ENCODE measurements around the gene GALNT10. TPM values are rescaled to one million over a fixed set of nuclear protein-coding genes. Genes with fewer than 3 reads are reported as not detected.
A peak's percentile ranks its signal among the peaks of the same experiment; 100 is the strongest.

GALNT10 gene
- total and polyA plus RNA-seq, 9 of the 15 experiments (the other 6 are each of a cell fraction or from before 2014, with no cell fraction given): 4.6 to 37.1 (median 13.3) TPM

DNA sequence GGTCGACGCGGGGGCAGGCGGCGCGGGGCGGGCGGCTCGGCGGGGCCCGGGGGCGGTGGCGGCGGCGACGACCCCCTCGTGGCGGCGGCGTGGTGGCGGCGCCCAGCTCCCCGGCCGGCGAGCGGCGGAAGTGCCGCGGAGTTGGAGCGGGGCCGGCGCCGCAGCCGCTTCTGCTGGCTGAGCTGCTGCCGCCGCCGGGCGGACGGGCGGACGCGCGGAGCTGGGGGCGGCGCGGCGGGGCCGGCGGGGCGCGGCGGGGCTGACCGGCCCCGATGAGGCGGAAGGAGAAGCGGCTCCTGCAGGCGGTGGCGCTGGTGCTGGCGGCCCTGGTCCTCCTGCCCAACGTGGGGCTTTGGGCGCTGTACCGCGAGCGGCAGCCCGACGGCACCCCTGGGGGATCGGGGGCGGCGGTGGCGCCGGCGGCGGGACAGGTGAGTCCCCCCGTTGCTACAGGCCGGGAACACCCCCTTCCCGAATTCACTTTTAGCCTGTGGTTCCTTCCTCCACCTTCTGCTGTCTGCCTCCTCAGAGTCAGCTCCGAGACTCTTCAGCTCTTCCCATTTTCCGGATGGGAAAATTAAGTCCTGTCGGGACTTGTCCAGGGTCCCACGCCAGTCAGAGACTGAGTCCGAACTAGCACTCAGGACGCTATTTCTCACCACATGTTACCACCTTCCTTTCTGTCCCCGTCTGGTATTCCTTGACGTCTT is at the start of gene GALNT10 (continued):
- TF ChIP-seq FOS (IDR thresholded peaks at IDR 0.05; ENCODE audit: extremely low read depth, insufficient read length): no peak
- TF ChIP-seq IRF2 (CRISPR knock-in tag; IDR thresholded peaks at IDR 0.05): no peak
- no peak for TF ChIP-seq JUN (IDR thresholded peaks at IDR 0.05; ENCODE audit: borderline replicate concordance, low read depth, low read length)
- TF ChIP-seq JUN (CRISPR knock-in tag; IDR thresholded peaks at IDR 0.05; ENCODE audit: borderline replicate concordance): no peak
- no peak for TF ChIP-seq HNRNPH1 (optimal IDR thresholded peaks at IDR 0.05; ENCODE audit: low read depth, low read length)
- TF ChIP-seq MTA3 (IDR thresholded peaks at IDR 0.05; ENCODE audit: borderline replicate concordance): no peak; the same call in 1 of the 2 replicates
- TF ChIP-seq, protein P1, sequence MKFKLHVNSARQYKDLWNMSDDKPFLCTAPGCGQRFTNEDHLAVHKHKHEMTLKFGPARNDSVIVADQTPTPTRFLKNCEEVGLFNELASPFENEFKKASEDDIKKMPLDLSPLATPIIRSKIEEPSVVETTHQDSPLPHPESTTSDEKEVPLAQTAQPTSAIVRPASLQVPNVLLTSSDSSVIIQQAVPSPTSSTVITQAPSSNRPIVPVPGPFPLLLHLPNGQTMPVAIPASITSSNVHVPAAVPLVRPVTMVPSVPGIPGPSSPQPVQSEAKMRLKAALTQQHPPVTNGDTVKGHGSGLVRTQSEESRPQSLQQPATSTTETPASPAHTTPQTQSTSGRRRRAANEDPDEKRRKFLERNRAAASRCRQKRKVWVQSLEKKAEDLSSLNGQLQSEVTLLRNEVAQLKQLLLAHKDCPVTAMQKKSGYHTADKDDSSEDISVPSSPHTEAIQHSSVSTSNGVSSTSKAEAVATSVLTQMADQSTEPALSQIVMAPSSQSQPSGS (CRISPR knock-in tag; IDR thresholded peaks at IDR 0.05): no peak
- TF ChIP-seq HDAC1 (IDR thresholded peaks at IDR 0.05): peak in 1 of 2 experiments; percentile 51; a peak in 1 of 4 replicates
- TF ChIP-seq, protein P2, sequence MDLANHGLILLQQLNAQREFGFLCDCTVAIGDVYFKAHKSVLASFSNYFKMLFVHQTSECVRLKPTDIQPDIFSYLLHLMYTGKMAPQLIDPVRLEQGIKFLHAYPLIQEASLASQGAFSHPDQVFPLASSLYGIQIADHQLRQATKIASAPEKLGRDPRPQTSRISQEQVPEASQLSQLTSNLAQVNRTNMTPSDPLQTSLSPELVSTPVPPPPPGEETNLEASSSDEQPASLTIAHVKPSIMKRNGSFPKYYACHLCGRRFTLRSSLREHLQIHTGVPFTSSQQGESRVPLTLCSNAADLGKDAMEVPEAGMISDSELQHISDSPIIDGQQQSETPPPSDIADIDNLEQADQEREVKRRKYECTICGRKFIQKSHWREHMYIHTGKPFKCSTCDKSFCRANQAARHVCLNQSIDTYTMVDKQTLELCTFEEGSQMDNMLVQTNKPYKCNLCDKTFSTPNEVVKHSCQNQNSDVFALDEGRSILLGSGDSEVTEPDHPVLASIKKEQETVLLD (IDR thresholded peaks at IDR 0.05): no peak
- TF ChIP-seq SMARCB1 (IDR thresholded peaks at IDR 0.05; ENCODE audit: insufficient read length, low read depth): no peak
- no peak for TF ChIP-seq MED1 (CRISPR knock-in tag; IDR thresholded peaks at IDR 0.05; ENCODE audit: borderline replicate concordance)
- TF ChIP-seq ZNF79 (CRISPR knock-in tag; IDR thresholded peaks at IDR 0.05; ENCODE audit: low read depth): no peak
- TF ChIP-seq RCOR1 (IDR thresholded peaks at IDR 0.05; ENCODE audit: borderline replicate concordance in 1 of 2, low read depth in 2 of 2, low read length in 2 of 2): peak in 1 of 2 experiments; percentile 85; a peak in 2 of 4 replicates
- no peak for TF ChIP-seq NR1H2 (CRISPR knock-in tag; IDR thresholded peaks at IDR 0.05)
- TF ChIP-seq SMARCE1 (IDR thresholded peaks at IDR 0.05): 0 out of 2 replicates have a peak, but pooled peaks have one; percentile 20
- TF ChIP-seq ZNF699 (CRISPR knock-in tag; IDR thresholded peaks at IDR 0.05; ENCODE audit: insufficient replicate concordance): no peak
- no peak for TF ChIP-seq RFX1 (IDR thresholded peaks at IDR 0.05)
- TF ChIP-seq, protein P3, sequence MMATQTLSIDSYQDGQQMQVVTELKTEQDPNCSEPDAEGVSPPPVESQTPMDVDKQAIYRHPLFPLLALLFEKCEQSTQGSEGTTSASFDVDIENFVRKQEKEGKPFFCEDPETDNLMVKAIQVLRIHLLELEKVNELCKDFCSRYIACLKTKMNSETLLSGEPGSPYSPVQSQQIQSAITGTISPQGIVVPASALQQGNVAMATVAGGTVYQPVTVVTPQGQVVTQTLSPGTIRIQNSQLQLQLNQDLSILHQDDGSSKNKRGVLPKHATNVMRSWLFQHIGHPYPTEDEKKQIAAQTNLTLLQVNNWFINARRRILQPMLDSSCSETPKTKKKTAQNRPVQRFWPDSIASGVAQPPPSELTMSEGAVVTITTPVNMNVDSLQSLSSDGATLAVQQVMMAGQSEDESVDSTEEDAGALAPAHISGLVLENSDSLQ (IDR thresholded peaks at IDR 0.05): no peak
- TF ChIP-seq, protein P4, sequence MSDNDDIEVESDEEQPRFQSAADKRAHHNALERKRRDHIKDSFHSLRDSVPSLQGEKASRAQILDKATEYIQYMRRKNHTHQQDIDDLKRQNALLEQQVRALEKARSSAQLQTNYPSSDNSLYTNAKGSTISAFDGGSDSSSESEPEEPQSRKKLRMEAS (CRISPR knock-in tag; IDR thresholded peaks at IDR 0.05): no peak
- peak; percentile 37; the same call in 1 of the 2 replicates for TF ChIP-seq L3MBTL2 (IDR thresholded peaks at IDR 0.05)
- no peak for TF ChIP-seq NCOR1 (IDR thresholded peaks at IDR 0.05)
- TF ChIP-seq ZNF764 (CRISPR knock-in tag; IDR thresholded peaks at IDR 0.05; ENCODE audit: low read depth): no peak
- TF ChIP-seq TAF9B (IDR thresholded peaks at IDR 0.05; ENCODE audit: partially characterized antibody): no peak
- no peak for TF ChIP-seq NFRKB (IDR thresholded peaks at IDR 0.05; ENCODE audit: low read depth)
- no peak for TF ChIP-seq ZNF3 (CRISPR knock-in tag; IDR thresholded peaks at IDR 0.05)

Measured in K562 (cell line).